HCT116 (cell line): ENCODE measurements around the gene BAIAP2L2. TPM values are rescaled to one million over a fixed set of nuclear protein-coding genes. Genes with fewer than 3 reads are reported as not detected.

Experiments used
- ATAC-seq: fragments of 200-7000 bp; cut with Tn5 transposase; 2 replicates; pipeline ENCODE4 v1.9.1; 2020; ENCODE audit warnings: mild to moderate bottlenecking, moderate library complexity
- BruUV-seq: library from RNA; stranded (reverse); fragments of 400-500 nt; replicated peaks from 2 replicates; lab custom pipeline; 2021; lab: Mats Ljungman, UMichigan
- CTCF ChIA-PET: fragments of 300-600 bp; sonication (Branson Sonifier 250); formaldehyde crosslinking; loops from one replicate; lab custom pipeline; 2021; ENCODE audit warnings: antibody characterized with exemption; lab: Charles Lee
- POLR2A ChIA-PET: fragments of 300-600, 350-600 bp; sonication (Branson Sonifier 250); formaldehyde crosslinking; loops from one replicate; lab custom pipeline; 2021; ENCODE audit warnings: antibody characterized with exemption; lab: Charles Lee
- RAD21 ChIA-PET, 2 experiments: fragments of 300-600 bp; sonication (Branson Sonifier 250); formaldehyde crosslinking; loops; one replicate each; lab custom pipeline; 2023; ENCODE audit warnings: low total read pairs in 2 of 2; ENCODE audit not compliant: uncharacterized antibody in 2 of 2, unreplicated experiment in 2 of 2, low non-redundant PET in 1 of 2; lab: Charles Lee
- DNase-seq: peaks from one replicate; pipeline ENCODE4 v3.0.0-alpha.2; 2010; ENCODE audit warnings: low read depth, low spot score
- H2AFZ ChIP-seq: fragments of 200-600 bp; shearing (Covaris generic), sonication (generic); 2 replicates; pipeline ENCODE4 v1.6.1; 2017; ENCODE audit warnings: low read depth, mixed run types, mixed read lengths, antibody characterized with exemption, low read length; ENCODE audit not compliant: poor library complexity, severe bottlenecking
- H3K27ac ChIP-seq: 2 replicates; pipeline ENCODE4 v1.5.1; 2012; ENCODE audit warnings: low read depth, low read length
- H3K27me3 ChIP-seq: fragments of 200-600 bp; sonication (generic); 2 replicates; pipeline ENCODE4 v1.6.1; 2016; ENCODE audit warnings: mixed run types, low read length, mixed read lengths; ENCODE audit not compliant: insufficient read depth
- H3K36me3 ChIP-seq, 2 experiments: fragments of 200-500 bp in 1 of 2; fragments of 200-600 bp in 1 of 2; sonication (Bioruptor generic) in 1 of 2; sonication (generic) in 1 of 2; 2 replicates each; pipeline versions ENCODE4 v1.5.1 to v1.6.1; 2014 to 2016; ENCODE audit warnings: low read length in 2 of 2, inconsistent platforms in 1 of 2, mixed read lengths in 1 of 2, mixed run types in 1 of 2; ENCODE audit not compliant: insufficient read depth in 2 of 2, control insufficient read depth in 1 of 2
- H3K4me1 ChIP-seq, 2 experiments: fragments of 200-600 bp in 1 of 2; sonication (generic) in 1 of 2; 2 replicates each; pipeline versions ENCODE4 v1.5.1 to v1.6.1; 2012 to 2017; ENCODE audit warnings: low read length in 2 of 2, inconsistent platforms in 1 of 2, mild to moderate bottlenecking in 1 of 2, mixed read lengths in 1 of 2, mixed run types in 1 of 2, moderate library complexity in 1 of 2; ENCODE audit not compliant: insufficient read depth in 2 of 2, control insufficient read depth in 1 of 2
- H3K4me2 ChIP-seq: fragments of 200-600 bp; sonication (generic); 2 replicates; pipeline ENCODE4 v1.6.1; 2017; ENCODE audit warnings: mixed run types, low read length, mixed read lengths
- H3K4me3 ChIP-seq, 2 experiments: fragments of 200-600 bp in 1 of 2; sonication (generic) in 1 of 2; replicated peaks in 1 of 2; 2 replicates each; pipeline ENCODE4 v1.5.1; 2011 to 2016; ENCODE audit warnings: low read length in 2 of 2, control low read depth in 1 of 2, low read depth in 1 of 2, mild to moderate bottlenecking in 1 of 2, mixed read lengths in 1 of 2, mixed run types in 1 of 2
- H3K79me2 ChIP-seq: fragments of 200-600 bp; sonication (generic); 2 replicates; pipeline ENCODE4 v1.6.1; 2017; ENCODE audit warnings: mild to moderate bottlenecking, mixed run types, low read length, moderate library complexity, mixed read lengths; ENCODE audit not compliant: insufficient read depth
- H3K9ac ChIP-seq: fragments of 200-600 bp; sonication (generic); 2 replicates; pipeline ENCODE4 v1.6.1; 2016; ENCODE audit warnings: low read length, mixed read lengths
- H3K9me2 ChIP-seq: fragments of 200-600 bp; sonication (generic), shearing (Covaris generic); 2 replicates; pipeline ENCODE4 v1.6.1; 2017; ENCODE audit warnings: mixed run types, mild to moderate bottlenecking, moderate library complexity; ENCODE audit not compliant: insufficient read depth
- H3K9me3 ChIP-seq, 2 experiments: fragments of 200-500 bp in 1 of 2; fragments of 200-600 bp in 1 of 2; sonication (Bioruptor generic) in 1 of 2; sonication (generic) in 1 of 2; 2 replicates each; pipeline ENCODE4 v1.6.1; 2014 to 2017; ENCODE audit warnings: low read length in 2 of 2, mixed read lengths in 2 of 2, inconsistent platforms in 1 of 2, low read depth in 1 of 2, mild to moderate bottlenecking in 1 of 2, mixed run types in 1 of 2, moderate library complexity in 1 of 2; ENCODE audit not compliant: control insufficient read depth in 1 of 2, insufficient read depth in 1 of 2
- H4K20me1 ChIP-seq: fragments of 200-600 bp; sonication (generic), shearing (Covaris generic); 2 replicates; pipeline ENCODE4 v1.6.1; 2017; ENCODE audit warnings: mixed run types, mild to moderate bottlenecking, moderate library complexity; ENCODE audit not compliant: insufficient read depth
- CBX3 ChIP-seq: IDR thresholded peaks from 2 replicates; pipeline ENCODE4 v1.6.1; 2012; ENCODE audit warnings: low read depth
- CEBPB ChIP-seq: IDR thresholded peaks from 2 replicates; pipeline ENCODE4 v1.6.1; 2012; ENCODE audit warnings: low read depth
- EGR1 ChIP-seq: IDR thresholded peaks from 2 replicates; pipeline ENCODE4 v1.6.1; 2012; ENCODE audit warnings: low read depth
- EZH2 ChIP-seq: fragments of 200-600 bp; sonication (generic); IDR thresholded peaks from 2 replicates; pipeline ENCODE4 v1.6.1; 2017; ENCODE audit warnings: antibody characterized with exemption, mixed run types
- EZH2phosphoT487 ChIP-seq: fragments of 200-600 bp; IDR thresholded peaks from 2 replicates; pipeline ENCODE4 v1.6.1; 2018; ENCODE audit warnings: antibody characterized with exemption, borderline replicate concordance
- SP1 ChIP-seq: IDR thresholded peaks from 2 replicates; pipeline ENCODE4 v1.6.1; 2012; ENCODE audit warnings: low read depth
- TCF7L2 ChIP-seq: IDR thresholded peaks from 2 replicates; pipeline ENCODE4 v1.7.0; 2011; ENCODE audit warnings: borderline replicate concordance, inconsistent platforms; ENCODE audit not compliant: insufficient read depth, insufficient read length; ENCODE audit errors: extremely low read depth
- YY1 ChIP-seq: IDR thresholded peaks from 2 replicates; pipeline ENCODE4 v1.6.1; 2011; ENCODE audit warnings: low read length, low read depth, moderate library complexity, mild to moderate bottlenecking; ENCODE audit not compliant: insufficient replicate concordance; ENCODE audit errors: extremely low read depth
- ZNF274 ChIP-seq: fragments of 200-500 bp; sonication (Bioruptor generic); IDR thresholded peaks from 2 replicates; pipeline ENCODE4 v1.6.1; 2014; ENCODE audit warnings: mild to moderate bottlenecking, low read depth, low read length, inconsistent platforms
- intact Hi-C: fragments of 100-400 bp; cut with micrococcal nuclease; formaldehyde crosslinking; loops from 2 replicates; pipeline ENCODE4 v1.10.0; 2022
- total RNA-seq: library from RNA; stranded (reverse); gene quantifications from one replicate; pipeline ENCODE4 v1.2.1, GENCODE V29; 2021; ENCODE audit not compliant: unreplicated experiment
- TF ChIP-seq, protein P1 (sequence below): IDR thresholded peaks from 2 replicates; pipeline ENCODE4 v1.6.1; 2012; ENCODE audit warnings: low read depth
- TF ChIP-seq, protein P2 (sequence below): IDR thresholded peaks from 2 replicates; pipeline ENCODE4 v1.6.1; 2012

Gene BAIAP2L2
- total RNA-seq, 1 experiment from 2014 or later: 1.0 TPM

DNA sequence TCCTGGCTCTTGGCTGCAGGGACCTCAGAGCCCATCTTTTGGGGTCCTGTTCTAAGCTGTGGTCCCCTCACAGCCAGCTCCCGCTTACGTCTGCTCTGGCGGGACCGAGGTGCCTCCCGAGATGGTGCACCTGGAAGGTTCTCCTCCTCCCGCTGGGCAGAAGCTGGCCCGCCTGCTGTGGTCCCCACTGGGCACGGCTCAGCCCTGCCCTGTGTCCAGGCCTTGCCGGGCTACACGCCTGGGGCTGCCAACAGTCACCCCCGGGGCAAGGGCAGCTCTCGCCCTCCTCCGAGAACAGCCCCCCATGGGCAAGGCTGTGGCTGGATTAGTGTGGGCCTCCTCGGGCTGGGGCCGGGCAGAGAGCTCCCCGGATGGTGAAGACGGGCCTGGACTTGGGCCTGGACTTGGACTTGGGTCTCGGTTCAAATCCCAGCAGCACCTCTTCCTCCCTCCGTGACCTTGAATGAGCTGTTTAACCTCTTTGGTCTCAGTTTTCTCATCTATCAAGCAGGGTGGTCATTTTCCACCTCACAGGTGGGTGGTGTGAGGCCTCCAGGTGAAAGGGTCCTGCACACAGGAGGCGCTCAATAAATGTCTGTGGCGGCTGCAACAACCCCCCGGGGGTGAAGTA, 998 bp downstream of the BAIAP2L2 start:
- CTCF ChIA-PET: interaction anchor here (1.7 kb wide), 2 partner anchors 11 to 57 kb away, joined by 6 to 11 read pairs; no protein-coding TSS in a partner anchor
- Histone ChIP-seq H3K9me2 (no peaks in the 10 kb centered on the region), H3K4me2 (no peak overlapping the region), H4K20me1 (no peaks in the 10 kb centered on the region)
- TF ChIP-seq EGR1 (no peak), CBX3 (no peak), TCF7L2 (no peak), CEBPB (no peak), ZNF274 (no peak), SP1 (no peak), YY1 (no peak), EZH2 (no peak), EZH2phosphoT487 (no peak)
- TF ChIP-seq, protein P1, sequence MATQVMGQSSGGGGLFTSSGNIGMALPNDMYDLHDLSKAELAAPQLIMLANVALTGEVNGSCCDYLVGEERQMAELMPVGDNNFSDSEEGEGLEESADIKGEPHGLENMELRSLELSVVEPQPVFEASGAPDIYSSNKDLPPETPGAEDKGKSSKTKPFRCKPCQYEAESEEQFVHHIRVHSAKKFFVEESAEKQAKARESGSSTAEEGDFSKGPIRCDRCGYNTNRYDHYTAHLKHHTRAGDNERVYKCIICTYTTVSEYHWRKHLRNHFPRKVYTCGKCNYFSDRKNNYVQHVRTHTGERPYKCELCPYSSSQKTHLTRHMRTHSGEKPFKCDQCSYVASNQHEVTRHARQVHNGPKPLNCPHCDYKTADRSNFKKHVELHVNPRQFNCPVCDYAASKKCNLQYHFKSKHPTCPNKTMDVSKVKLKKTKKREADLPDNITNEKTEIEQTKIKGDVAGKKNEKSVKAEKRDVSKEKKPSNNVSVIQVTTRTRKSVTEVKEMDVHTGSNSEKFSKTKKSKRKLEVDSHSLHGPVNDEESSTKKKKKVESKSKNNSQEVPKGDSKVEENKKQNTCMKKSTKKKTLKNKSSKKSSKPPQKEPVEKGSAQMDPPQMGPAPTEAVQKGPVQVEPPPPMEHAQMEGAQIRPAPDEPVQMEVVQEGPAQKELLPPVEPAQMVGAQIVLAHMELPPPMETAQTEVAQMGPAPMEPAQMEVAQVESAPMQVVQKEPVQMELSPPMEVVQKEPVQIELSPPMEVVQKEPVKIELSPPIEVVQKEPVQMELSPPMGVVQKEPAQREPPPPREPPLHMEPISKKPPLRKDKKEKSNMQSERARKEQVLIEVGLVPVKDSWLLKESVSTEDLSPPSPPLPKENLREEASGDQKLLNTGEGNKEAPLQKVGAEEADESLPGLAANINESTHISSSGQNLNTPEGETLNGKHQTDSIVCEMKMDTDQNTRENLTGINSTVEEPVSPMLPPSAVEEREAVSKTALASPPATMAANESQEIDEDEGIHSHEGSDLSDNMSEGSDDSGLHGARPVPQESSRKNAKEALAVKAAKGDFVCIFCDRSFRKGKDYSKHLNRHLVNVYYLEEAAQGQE: no peak
- TF ChIP-seq, protein P2, sequence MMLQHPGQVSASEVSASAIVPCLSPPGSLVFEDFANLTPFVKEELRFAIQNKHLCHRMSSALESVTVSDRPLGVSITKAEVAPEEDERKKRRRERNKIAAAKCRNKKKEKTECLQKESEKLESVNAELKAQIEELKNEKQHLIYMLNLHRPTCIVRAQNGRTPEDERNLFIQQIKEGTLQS: no peak
- TF ChIP-seq, all 23 proteins: peak for 0
- Histone ChIP-seq H2AFZ (no peak overlapping the region), H3K36me3 (no peaks in the 10 kb centered on the region), H3K4me3 (no peak overlapping the region), H3K4me1 (peaks cover 14 to 21% of the 10 kb centered on the region in 2 experiments), H3K9me3 (no peaks in the 10 kb centered on the region), H3K79me2 (no peaks in the 10 kb centered on the region), H3K9ac (no peak overlapping the region), H3K27ac (no peak overlapping the region), H3K27me3 (no peaks in the 10 kb centered on the region)
- RAD21 ChIA-PET: no interaction called here
- no TSS peak for BruUV-seq
- intact Hi-C loops: loop anchor here (10.0 kb wide), 1 partner anchor 115 kb away; no protein-coding TSS in a partner anchor
- no peak for ATAC-seq
- POLR2A ChIA-PET: no interaction called here
- DNase-seq: no peak
